Glomerular visceral epithelial cell (primary cell): ENCODE results near the gene BEX3.

Experiments
- DNase-seq: peaks from one replicate; pipeline ENCODE4 v3.0.0-alpha.2; 2016; ENCODE audit errors: extremely low spot score

Gene BEX3

GRCh38 chrX:103423955-103424638, 47.8 kb downstream of the BEX3 start:
- DNase-seq, result no peak
